Stimulated activated naive CD8-positive, alpha-beta T cell treated with anti-CD3 and anti-CD28 coated beads, Interleukin-15, amount 100 ng/mL, for 72 hours (primary cell): ENCODE data around the gene PAEP.

Source experiments
- ATAC-seq: fragments of 150-1000 bp; cut with Tn5 transposase; 2 replicates; pipeline ENCODE4 v1.10.0; 2021; ENCODE audit warnings: mild to moderate bottlenecking, moderate library complexity
- DNase-seq, 2 donors: peaks; one replicate each; pipeline ENCODE4 v3.0.0; 2021 to 2022
- H3K27ac Mint-ChIP-seq, 2 donors: one replicate each; pipeline ENCODE4 v1.8.0; 2022; ENCODE audit warnings: mild to moderate bottlenecking in 2 of 2, mixed read lengths in 2 of 2, moderate library complexity in 2 of 2
- H3K27me3 Mint-ChIP-seq: one replicate; pipeline ENCODE4 v1.8.0; 2022; ENCODE audit warnings: mixed read lengths
- H3K4me1 Mint-ChIP-seq: one replicate; pipeline ENCODE4 v1.8.0; 2022; ENCODE audit warnings: mild to moderate bottlenecking, mixed read lengths
- H3K4me3 Mint-ChIP-seq, 2 donors: one replicate each; pipeline ENCODE4 v1.8.0; 2022; ENCODE audit warnings: mild to moderate bottlenecking in 2 of 2, mixed read lengths in 2 of 2, moderate library complexity in 1 of 2
- H3K9me3 Mint-ChIP-seq, 2 donors: one replicate each; pipeline ENCODE4 v1.8.0; 2022; ENCODE audit warnings: mixed read lengths in 2 of 2

PAEP gene

GRCh38 chr9:135555203-135555602 lies 6.4 kb upstream of the PAEP start:
- no peak for ATAC-seq
- no peak overlapping the region for H3K27ac Mint-ChIP-seq
- H3K27me3 Mint-ChIP-seq: no peaks in the 10 kb centered on the region
- no peak overlapping the region for H3K4me3 Mint-ChIP-seq
- H3K4me1 Mint-ChIP-seq: no peaks in the 10 kb centered on the region
- no peaks in the 10 kb centered on the region for H3K9me3 Mint-ChIP-seq
- DNase-seq: no peak

GRCh38 chr9:135555910-135556309 lies 5.6 kb upstream of the PAEP start:
- Mint-ChIP-seq H3K27ac (no peak overlapping the region), H3K4me1 (no peaks in the 10 kb centered on the region), H3K27me3 (no peaks in the 10 kb centered on the region), H3K4me3 (no peak overlapping the region), H3K9me3 (no peaks in the 10 kb centered on the region)
- no peak for ATAC-seq
- no peak for DNase-seq

DNA sequence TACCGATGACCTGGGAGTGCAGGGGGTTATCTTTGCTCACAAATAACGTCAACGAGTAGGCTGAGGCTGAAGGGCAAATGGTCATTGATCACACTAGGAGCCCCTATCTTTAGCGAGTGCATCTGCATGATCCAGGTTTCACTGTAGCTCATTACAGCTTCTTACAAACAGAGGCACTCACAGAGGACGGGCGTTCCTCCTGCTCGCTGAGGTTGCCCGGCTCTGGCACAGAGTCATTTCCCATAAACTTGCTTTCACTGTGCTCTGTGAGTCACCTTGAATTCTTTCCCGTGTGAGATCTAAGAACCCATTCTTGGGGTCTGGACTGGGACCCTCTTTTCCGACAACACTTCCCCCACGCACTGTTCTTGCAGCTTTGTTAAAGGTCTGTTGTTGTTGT lies 1.9 kb upstream of the PAEP start:
- peak overlapping the region in 1 of 2 donors; percentile 62 for H3K27ac Mint-ChIP-seq
- no peak overlapping the region for H3K4me3 Mint-ChIP-seq
- H3K4me1 Mint-ChIP-seq: no peaks in the 10 kb centered on the region
- peaks cover 10% of the 10 kb centered on the region for H3K27me3 Mint-ChIP-seq
- ATAC-seq (no peak), DNase-seq (no peak)
- no peaks in the 10 kb centered on the region for H3K9me3 Mint-ChIP-seq

- ATAC-seq (no peak), DNase-seq (no peak)
- Mint-ChIP-seq H3K9me3 (no peaks in the 10 kb centered on the region), H3K27ac (no peak overlapping the region), H3K4me1 (peaks cover 12% of the 10 kb centered on the region), H3K27me3 (peaks cover 33% of the 10 kb centered on the region), H3K4me3 (no peak overlapping the region)
Observed at GRCh38 chr9:135562235-135562745, 734 bp downstream of the PAEP start.

GRCh38 chr9:135563039-135563476 lies 1.5 kb downstream of the PAEP start:
- Mint-ChIP-seq H3K4me3 (no peak overlapping the region), H3K27ac (peak overlapping the region in 1 of 2 donors; percentile 27), H3K9me3 (no peaks in the 10 kb centered on the region), H3K4me1 (peaks cover 12% of the 10 kb centered on the region), H3K27me3 (peaks cover 35% of the 10 kb centered on the region)
- ATAC-seq: no peak
- DNase-seq: no peak

DNA sequence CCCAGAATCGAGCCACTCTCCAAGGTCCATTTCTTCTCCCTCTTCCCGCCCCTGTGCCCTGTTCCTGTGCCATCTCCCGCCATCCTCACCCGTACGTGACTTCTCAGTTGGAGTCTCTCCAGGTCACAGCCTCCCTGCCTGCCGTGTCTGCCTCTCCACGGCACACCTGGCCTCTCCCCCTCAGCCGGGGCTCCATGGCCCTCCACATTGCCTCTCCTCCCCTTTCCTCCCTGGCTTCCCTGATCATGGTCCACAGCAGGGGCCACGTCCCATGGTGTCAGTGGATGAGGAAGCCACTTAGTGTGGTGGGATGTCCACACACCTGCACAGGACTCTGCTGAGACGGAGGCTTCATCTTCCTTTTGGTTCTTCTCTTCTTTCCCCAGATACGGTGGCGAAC lies 2.3 kb downstream of the PAEP start:
- Mint-ChIP-seq H3K27me3 (peaks cover 36% of the 10 kb centered on the region), H3K4me1 (peaks cover 12% of the 10 kb centered on the region), H3K9me3 (peaks cover under 1 to 1% of the 10 kb centered on the region in 2 donors), H3K4me3 (no peak overlapping the region), H3K27ac (peak overlapping the region in 1 of 2 donors; percentile 74)
- ATAC-seq (no peak), DNase-seq (no peak)

DNA sequence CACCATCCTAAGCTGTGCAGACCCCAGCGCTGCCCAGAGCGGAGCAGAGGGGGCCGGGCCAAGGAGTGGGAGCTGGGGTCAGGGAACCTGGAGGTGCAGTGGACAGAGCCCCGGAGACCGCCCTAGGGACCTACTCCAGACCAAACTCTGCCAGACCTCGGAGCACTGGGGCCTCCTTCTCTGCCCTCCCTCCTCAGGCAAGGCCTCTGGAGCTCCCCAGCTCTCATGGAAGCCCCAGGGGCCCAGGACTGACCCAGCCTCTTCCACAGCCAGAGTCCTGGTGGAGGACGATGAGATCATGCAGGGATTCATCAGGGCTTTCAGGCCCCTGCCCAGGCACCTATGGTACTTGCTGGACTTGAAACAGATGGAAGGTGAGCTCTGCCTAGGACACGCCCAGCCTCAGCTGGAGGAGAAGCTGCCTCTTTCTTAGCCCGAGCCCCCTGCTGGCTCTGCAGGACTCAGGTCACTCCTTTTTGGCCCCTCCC lies 3.6 kb downstream of the PAEP start:
- DNase-seq: no peak
- ATAC-seq: no peak

DNA sequence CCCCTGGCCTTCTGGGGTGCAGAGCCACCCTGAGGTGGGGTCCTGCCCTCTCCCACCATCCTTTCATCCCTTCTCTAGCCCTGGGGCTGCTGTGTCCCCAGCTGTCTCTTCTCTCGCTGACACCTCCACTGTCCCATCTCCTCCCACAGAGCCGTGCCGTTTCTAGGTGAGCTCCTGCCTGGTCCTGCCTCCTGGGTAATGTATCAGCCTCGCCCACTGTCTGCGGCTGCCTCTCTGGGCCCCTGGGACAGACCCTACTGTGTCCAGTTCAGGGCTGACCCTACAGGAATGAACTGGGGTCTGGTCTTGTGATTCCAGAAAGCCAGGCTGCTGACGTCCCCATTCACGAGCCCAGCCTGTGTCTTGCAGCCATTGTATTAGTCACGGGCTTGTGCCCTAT lies 4.1 kb downstream of the PAEP start:
- ATAC-seq: no peak
- Mint-ChIP-seq H3K4me1 (peaks cover 12% of the 10 kb centered on the region), H3K27ac (peak overlapping the region in 1 of 2 donors; percentile 63), H3K9me3 (peaks cover 7 to 8% of the 10 kb centered on the region in 2 donors), H3K27me3 (peaks cover 42% of the 10 kb centered on the region), H3K4me3 (no peak overlapping the region)
- no peak for DNase-seq

More for the DNA sequence above, 3.6 kb downstream of the PAEP start:
- Mint-ChIP-seq H3K27me3 (peaks cover 42% of the 10 kb centered on the region), H3K4me1 (peaks cover 12% of the 10 kb centered on the region), H3K4me3 (no peak overlapping the region), H3K27ac (no peak overlapping the region), H3K9me3 (peaks cover 7 to 8% of the 10 kb centered on the region in 2 donors)

GRCh38 chr9:135566552-135566951 lies 5.0 kb downstream of the PAEP start:
- H3K4me3 Mint-ChIP-seq: no peak overlapping the region
- H3K4me1 Mint-ChIP-seq: peaks cover 12% of the 10 kb centered on the region
- ATAC-seq (no peak), DNase-seq (no peak)
- peaks cover 7 to 8% of the 10 kb centered on the region in 2 donors for H3K9me3 Mint-ChIP-seq
- H3K27me3 Mint-ChIP-seq: peaks cover 42% of the 10 kb centered on the region
- H3K27ac Mint-ChIP-seq: peak overlapping the region in 1 of 2 donors; percentile 65

DNA sequence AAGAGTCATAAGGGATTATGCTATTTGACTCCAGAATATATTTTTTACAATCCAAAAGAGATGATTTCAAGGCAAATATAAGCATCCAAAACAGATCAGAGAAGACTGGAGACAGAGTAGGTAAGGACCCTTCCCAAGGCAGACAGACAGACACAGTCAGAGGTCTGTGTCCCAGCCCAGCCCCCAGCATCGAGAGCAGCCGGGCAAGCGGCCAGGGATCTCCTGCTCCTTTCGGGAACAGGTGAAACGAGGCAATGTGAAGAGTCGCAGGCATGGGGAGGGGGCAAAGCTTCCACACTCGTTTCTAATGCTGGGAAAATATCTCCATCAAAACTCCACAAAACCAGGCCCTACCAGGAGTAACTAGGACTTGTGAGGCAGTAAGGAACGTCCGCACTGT lies 5.8 kb downstream of the PAEP start:
- ATAC-seq: no peak
- DNase-seq: no peak
- H3K4me3 Mint-ChIP-seq: no peak overlapping the region
- H3K4me1 Mint-ChIP-seq: peaks cover 12% of the 10 kb centered on the region
- no peak overlapping the region for H3K27ac Mint-ChIP-seq
- H3K9me3 Mint-ChIP-seq: peaks cover 7 to 8% of the 10 kb centered on the region in 2 donors
- peaks cover 42% of the 10 kb centered on the region for H3K27me3 Mint-ChIP-seq

DNA sequence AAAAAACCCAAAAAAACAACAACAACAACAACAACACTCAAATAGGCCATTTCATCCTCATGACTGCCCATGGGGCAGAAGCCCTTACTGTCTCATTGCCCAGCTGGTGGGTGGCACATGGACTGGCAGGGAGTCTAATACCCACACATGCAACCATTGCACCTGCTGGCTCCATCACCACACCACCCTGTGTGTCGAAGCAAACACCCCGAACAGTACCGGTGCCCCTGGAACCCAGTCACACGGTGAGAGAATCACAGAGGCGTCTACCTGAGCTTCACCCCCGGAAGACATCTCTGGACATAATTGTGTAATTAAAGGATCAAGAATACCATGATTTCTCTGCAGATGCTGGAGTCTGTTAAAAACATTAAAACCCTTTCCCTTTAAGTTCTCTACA lies 6.5 kb downstream of the PAEP start:
- peaks cover 12% of the 10 kb centered on the region for H3K4me1 Mint-ChIP-seq
- no peak overlapping the region for H3K4me3 Mint-ChIP-seq
- ATAC-seq (no peak), DNase-seq (no peak)
- peaks cover 42% of the 10 kb centered on the region for H3K27me3 Mint-ChIP-seq
- no peak overlapping the region for H3K27ac Mint-ChIP-seq
- peaks cover 7 to 8% of the 10 kb centered on the region in 2 donors for H3K9me3 Mint-ChIP-seq

DNA sequence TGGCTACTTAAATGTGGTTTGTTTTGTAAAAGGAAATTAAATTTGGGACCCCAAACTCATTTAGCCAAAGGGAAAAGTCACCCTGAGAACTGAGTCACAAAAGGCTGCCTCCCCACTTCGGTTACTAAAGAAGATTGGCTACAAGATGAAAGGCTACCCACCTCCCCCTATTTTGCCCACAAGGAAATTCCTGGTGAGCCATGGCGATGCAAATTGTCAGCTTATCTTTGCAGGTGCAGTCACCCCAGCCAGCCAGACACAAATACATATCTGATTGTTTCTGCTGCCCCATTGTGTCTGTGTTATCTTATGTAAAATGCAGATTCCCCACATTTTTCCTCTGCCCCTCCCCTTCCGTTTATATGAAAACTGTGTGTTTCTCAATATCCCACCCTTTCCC lies 8.9 kb downstream of the PAEP start:
- H3K27me3 Mint-ChIP-seq: peaks cover 28% of the 10 kb centered on the region
- H3K4me3 Mint-ChIP-seq: no peak overlapping the region
- ATAC-seq (no peak), DNase-seq (no peak)
- no peak overlapping the region for H3K27ac Mint-ChIP-seq
- H3K4me1 Mint-ChIP-seq: peaks cover 11% of the 10 kb centered on the region
- H3K9me3 Mint-ChIP-seq: peaks cover 7 to 8% of the 10 kb centered on the region in 2 donors

- peaks cover 7 to 8% of the 10 kb centered on the region in 2 donors for H3K9me3 Mint-ChIP-seq
- H3K27me3 Mint-ChIP-seq: peaks cover 10% of the 10 kb centered on the region
- no peak overlapping the region for H3K4me3 Mint-ChIP-seq
- DNase-seq: no peak
- no peaks in the 10 kb centered on the region for H3K4me1 Mint-ChIP-seq
- no peak overlapping the region for H3K27ac Mint-ChIP-seq
- ATAC-seq: no peak
Observed at GRCh38 chr9:135572233-135572632, 10.7 kb downstream of the PAEP start.

- DNase-seq: no peak
- Mint-ChIP-seq H3K4me3 (no peak overlapping the region), H3K27me3 (peaks cover 8% of the 10 kb centered on the region), H3K27ac (no peak overlapping the region), H3K4me1 (no peaks in the 10 kb centered on the region), H3K9me3 (peaks cover 7 to 8% of the 10 kb centered on the region in 2 donors)
- no peak for ATAC-seq
Observed at GRCh38 chr9:135573124-135573523, 11.6 kb downstream of the PAEP start.

DNA sequence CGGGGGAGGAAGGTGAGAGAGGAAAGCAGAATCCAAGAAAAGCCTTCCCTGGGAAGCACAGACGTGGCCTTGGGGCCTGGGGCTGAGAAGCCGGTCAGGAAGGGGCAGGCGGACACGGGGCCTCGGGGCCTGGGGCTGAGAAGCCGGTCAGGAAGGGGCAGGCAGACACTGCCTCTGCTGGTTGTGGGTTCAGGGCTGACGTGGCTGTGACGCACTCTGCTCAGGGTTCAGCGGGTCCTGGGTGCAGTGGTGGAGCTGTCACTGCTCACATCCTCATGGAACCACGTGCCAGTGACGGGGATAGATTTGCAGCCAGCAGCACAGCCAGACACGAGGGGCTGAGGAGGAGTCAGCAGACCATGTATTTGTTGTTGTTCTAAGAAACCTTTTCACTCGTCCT lies 12.8 kb downstream of the PAEP start:
- H3K27me3 Mint-ChIP-seq: peaks cover 1% of the 10 kb centered on the region
- no peaks in the 10 kb centered on the region for H3K4me1 Mint-ChIP-seq
- no peak for ATAC-seq
- H3K9me3 Mint-ChIP-seq: peaks cover 1 to 3% of the 10 kb centered on the region in 2 donors
- no peak overlapping the region for H3K4me3 Mint-ChIP-seq
- DNase-seq: no peak
- no peak overlapping the region for H3K27ac Mint-ChIP-seq

GRCh38 chr9:135574943-135575342 lies 13.4 kb downstream of the PAEP start:
- no peak overlapping the region for H3K4me3 Mint-ChIP-seq
- no peaks in the 10 kb centered on the region for H3K27me3 Mint-ChIP-seq
- H3K4me1 Mint-ChIP-seq: no peaks in the 10 kb centered on the region
- no peak for ATAC-seq
- H3K9me3 Mint-ChIP-seq: no peaks in the 10 kb centered on the region
- no peak for DNase-seq
- H3K27ac Mint-ChIP-seq: no peak overlapping the region
